ENCODE data around the gene RNU6-1.
A peak's percentile ranks its signal among the peaks of the same experiment; 100 is the strongest.

The RNU6-1 gene

DNA sequence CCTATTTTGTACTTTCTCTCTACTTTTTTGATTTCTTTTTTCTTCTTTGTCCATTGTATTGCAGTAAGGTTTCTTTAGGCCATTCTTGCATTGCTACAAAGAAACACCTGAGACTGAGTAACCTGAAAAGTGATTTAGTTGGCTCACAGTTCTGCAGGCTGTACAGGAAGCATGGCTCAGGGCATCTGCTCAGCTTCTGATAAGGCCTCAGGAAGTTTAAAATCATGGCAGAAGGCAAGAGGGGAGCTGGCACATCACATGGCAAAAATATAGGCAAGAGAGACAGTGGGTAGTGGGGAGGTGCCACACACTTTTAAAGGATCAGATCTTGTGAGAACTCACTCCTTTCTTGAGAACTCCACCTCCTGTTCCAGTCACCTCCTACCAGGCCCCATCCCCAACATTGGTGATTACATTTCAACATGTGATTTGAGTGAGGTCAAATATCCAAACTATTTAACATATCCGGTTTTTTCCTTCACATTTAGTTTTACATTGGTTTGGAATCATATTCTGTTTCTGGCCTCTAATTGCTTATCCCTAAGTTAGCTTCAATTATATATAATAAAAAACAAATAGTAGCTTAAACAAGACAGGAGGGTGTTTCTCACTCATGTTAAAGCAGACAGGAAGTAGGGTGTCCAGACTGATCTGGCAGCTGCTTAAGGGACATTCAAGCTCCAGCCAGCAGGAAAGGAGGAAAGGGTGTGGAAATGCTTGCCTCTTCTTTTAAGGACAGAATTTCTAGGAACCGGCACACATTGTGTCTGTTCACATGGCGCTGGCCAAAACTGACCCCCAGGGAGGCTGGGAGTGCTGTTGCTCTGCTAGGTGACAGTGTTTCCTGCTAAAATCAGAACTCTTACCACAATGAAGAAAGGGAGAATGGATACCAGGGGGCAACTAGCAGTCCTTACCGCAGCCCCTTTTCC is 43.4 kb downstream of the RNU6-1 start (continued):
- no peak for TF ChIP-seq IKZF3 (tag by site-specific recombination; IDR thresholded peaks at IDR 0.05)
- no peak for TF ChIP-seq ZNF433 (tag by site-specific recombination; IDR thresholded peaks at IDR 0.05; ENCODE audit: low read depth)
- no peak for TF ChIP-seq ZNF777 (tag by site-specific recombination; IDR thresholded peaks at IDR 0.05; ENCODE audit: borderline replicate concordance)
- no peak for TF ChIP-seq ZNF677 (tag by site-specific recombination; IDR thresholded peaks at IDR 0.05)
- TF ChIP-seq ZNF837 (tag by site-specific recombination; IDR thresholded peaks at IDR 0.05) = no peak
- TF ChIP-seq, protein P1, sequence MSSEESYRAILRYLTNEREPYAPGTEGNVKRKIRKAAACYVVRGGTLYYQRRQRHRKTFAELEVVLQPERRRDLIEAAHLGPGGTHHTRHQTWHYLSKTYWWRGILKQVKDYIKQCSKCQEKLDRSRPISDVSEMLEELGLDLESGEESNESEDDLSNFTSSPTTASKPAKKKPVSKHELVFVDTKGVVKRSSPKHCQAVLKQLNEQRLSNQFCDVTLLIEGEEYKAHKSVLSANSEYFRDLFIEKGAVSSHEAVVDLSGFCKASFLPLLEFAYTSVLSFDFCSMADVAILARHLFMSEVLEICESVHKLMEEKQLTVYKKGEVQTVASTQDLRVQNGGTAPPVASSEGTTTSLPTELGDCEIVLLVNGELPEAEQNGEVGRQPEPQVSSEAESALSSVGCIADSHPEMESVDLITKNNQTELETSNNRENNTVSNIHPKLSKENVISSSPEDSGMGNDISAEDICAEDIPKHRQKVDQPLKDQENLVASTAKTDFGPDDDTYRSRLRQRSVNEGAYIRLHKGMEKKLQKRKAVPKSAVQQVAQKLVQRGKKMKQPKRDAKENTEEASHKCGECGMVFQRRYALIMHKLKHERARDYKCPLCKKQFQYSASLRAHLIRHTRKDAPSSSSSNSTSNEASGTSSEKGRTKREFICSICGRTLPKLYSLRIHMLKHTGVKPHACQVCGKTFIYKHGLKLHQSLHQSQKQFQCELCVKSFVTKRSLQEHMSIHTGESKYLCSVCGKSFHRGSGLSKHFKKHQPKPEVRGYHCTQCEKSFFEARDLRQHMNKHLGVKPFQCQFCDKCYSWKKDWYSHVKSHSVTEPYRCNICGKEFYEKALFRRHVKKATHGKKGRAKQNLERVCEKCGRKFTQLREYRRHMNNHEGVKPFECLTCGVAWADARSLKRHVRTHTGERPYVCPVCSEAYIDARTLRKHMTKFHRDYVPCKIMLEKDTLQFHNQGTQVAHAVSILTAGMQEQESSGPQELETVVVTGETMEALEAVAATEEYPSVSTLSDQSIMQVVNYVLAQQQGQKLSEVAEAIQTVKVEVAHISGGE (tag by site-specific recombination; conservative IDR thresholded peaks at IDR 0.05; ENCODE audit: low read depth) = no peak
- no peak for TF ChIP-seq ZNF473 (tag by site-specific recombination; IDR thresholded peaks at IDR 0.05)

DNA sequence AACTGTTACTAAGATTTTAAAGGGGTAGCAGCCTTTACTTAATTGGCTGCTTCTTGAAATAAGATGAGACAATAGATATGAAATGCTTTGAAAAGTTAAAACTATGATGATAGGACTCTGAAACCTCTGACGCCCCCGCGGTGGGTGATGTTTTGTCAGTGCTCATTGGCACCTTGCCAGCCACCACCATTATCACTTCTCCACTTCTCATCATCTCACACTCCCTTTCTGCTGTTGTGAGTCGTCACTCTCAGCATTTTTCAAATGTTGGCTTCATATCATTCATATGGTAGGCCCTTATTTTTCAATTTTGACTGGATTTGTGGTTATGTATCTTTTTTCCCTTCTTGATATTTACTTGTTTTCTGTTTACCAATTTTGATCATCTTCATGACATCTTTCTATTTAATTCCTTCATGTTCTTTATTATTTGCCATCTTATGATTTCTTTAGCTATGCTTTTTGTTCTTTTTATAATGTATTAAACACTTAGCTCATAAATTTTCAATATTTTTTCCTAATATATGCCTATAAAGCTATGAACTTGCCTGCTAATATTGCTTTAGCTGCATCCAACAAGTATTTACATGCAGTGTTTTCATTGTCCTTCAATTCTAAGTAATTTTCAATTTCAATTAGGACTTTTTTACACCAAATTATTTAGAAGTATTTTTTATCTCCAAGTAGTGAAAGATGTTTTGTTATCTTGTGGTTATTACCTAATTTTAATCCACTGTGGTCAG is 44.8 kb downstream of the RNU6-1 start:
- ChIA-PET POLR2A (no interaction called here), CTCF (interaction anchor here (0.7 kb wide), 1 partner anchor 731 kb away, joined by 3 read pairs; no protein-coding TSS in a partner anchor)
- Histone ChIP-seq H3K9me3 (ENCODE audit: control insufficient read depth, insufficient read depth, low read depth, low read length) (no peaks in the 10 kb centered on the region; the same call in 1 of the 2 replicates), H3K4me3 (ENCODE audit: low read depth, low read length) (no peak overlapping the region), H3K27ac (ENCODE audit: extremely low read depth, low read depth, low read length) (no peak overlapping the region), H3K4me1 (ENCODE audit: control insufficient read depth, insufficient read depth, low read length) (peaks cover 28% of the 10 kb centered on the region), H3K36me3 (ENCODE audit: control insufficient read depth in 2 of 2, insufficient read depth in 1 of 2, low read length in 2 of 2) (no peaks in the 10 kb centered on the region)
- no peak for TF ChIP-seq ZNF155 (tag by site-specific recombination; IDR thresholded peaks at IDR 0.05)
- peak; percentile 79 for TF ChIP-seq SETDB1 (IDR thresholded peaks at IDR 0.05; ENCODE audit: insufficient read length, low read length)
- TF ChIP-seq ZNF658 (tag by site-specific recombination; IDR thresholded peaks at IDR 0.05) = no peak
- no peak for TF ChIP-seq ZNF140 (tag by site-specific recombination; IDR thresholded peaks at IDR 0.05)
- no peak for TF ChIP-seq ZNF426 (tag by site-specific recombination; IDR thresholded peaks at IDR 0.05)
- 0 out of 2 replicates have a peak, but pooled peaks have one; percentile 42 for TF ChIP-seq ZNF350 (tag by site-specific recombination; IDR thresholded peaks at IDR 0.05)
- TF ChIP-seq, protein P2, sequence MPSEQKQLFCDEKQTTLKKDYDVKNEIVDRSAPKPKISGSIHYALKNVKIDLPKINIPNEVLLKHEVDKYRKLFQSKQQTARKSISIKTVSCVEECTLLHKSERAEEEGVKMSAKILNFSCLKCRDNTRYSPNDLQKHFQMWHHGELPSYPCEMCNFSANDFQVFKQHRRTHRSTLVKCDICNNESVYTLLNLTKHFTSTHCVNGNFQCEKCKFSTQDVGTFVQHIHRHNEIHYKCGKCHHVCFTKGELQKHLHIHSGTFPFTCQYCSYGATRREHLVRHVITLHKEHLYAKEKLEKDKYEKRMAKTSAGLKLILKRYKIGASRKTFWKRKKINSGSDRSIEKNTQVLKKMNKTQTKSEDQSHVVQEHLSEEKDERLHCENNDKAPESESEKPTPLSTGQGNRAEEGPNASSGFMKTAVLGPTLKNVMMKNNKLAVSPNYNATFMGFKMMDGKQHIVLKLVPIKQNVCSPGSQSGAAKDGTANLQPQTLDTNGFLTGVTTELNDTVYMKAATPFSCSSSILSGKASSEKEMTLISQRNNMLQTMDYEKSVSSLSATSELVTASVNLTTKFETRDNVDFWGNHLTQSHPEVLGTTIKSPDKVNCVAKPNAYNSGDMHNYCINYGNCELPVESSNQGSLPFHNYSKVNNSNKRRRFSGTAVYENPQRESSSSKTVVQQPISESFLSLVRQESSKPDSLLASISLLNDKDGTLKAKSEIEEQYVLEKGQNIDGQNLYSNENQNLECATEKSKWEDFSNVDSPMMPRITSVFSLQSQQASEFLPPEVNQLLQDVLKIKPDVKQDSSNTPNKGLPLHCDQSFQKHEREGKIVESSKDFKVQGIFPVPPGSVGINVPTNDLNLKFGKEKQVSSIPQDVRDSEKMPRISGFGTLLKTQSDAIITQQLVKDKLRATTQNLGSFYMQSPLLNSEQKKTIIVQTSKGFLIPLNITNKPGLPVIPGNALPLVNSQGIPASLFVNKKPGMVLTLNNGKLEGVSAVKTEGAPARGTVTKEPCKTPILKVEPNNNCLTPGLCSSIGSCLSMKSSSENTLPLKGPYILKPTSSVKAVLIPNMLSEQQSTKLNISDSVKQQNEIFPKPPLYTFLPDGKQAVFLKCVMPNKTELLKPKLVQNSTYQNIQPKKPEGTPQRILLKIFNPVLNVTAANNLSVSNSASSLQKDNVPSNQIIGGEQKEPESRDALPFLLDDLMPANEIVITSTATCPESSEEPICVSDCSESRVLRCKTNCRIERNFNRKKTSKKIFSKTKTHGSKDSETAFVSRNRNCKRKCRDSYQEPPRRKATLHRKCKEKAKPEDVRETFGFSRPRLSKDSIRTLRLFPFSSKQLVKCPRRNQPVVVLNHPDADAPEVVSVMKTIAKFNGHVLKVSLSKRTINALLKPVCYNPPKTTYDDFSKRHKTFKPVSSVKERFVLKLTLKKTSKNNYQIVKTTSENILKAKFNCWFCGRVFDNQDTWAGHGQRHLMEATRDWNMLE (tag by site-specific recombination; conservative IDR thresholded peaks at IDR 0.05; ENCODE audit: low read depth) = no peak
- TF ChIP-seq, protein P3, sequence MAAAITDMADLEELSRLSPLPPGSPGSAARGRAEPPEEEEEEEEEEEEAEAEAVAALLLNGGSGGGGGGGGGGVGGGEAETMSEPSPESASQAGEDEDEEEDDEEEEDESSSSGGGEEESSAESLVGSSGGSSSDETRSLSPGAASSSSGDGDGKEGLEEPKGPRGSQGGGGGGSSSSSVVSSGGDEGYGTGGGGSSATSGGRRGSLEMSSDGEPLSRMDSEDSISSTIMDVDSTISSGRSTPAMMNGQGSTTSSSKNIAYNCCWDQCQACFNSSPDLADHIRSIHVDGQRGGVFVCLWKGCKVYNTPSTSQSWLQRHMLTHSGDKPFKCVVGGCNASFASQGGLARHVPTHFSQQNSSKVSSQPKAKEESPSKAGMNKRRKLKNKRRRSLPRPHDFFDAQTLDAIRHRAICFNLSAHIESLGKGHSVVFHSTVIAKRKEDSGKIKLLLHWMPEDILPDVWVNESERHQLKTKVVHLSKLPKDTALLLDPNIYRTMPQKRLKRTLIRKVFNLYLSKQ (tag by site-specific recombination; IDR thresholded peaks at IDR 0.05; ENCODE audit: borderline replicate concordance) = no peak
- peak; percentile 54; the same call in 1 of the 2 replicates for TF ChIP-seq ZNF324 (tag by site-specific recombination; IDR thresholded peaks at IDR 0.05)
- TF ChIP-seq, protein P4, sequence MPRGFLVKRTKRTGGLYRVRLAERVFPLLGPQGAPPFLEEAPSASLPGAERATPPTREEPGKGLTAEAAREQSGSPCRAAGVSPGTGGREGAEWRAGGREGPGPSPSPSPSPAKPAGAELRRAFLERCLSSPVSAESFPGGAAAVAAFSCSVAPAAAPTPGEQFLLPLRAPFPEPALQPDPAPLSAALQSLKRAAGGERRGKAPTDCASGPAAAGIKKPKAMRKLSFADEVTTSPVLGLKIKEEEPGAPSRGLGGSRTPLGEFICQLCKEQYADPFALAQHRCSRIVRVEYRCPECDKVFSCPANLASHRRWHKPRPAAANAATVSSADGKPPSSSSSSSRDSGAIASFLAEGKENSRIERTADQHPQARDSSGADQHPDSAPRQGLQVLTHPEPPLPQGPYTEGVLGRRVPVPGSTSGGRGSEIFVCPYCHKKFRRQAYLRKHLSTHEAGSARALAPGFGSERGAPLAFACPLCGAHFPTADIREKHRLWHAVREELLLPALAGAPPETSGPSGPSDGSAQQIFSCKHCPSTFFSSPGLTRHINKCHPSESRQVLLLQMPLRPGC (tag by site-specific recombination; IDR thresholded peaks at IDR 0.05) = no peak
- TF ChIP-seq, protein P5, sequence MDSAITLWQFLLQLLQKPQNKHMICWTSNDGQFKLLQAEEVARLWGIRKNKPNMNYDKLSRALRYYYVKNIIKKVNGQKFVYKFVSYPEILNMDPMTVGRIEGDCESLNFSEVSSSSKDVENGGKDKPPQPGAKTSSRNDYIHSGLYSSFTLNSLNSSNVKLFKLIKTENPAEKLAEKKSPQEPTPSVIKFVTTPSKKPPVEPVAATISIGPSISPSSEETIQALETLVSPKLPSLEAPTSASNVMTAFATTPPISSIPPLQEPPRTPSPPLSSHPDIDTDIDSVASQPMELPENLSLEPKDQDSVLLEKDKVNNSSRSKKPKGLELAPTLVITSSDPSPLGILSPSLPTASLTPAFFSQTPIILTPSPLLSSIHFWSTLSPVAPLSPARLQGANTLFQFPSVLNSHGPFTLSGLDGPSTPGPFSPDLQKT (IDR thresholded peaks at IDR 0.05; ENCODE audit: borderline replicate concordance, low read depth, low read length) = no peak
- TF ChIP-seq ZNF184 (tag by site-specific recombination; IDR thresholded peaks at IDR 0.05) = 0 out of 2 replicates have a peak, but pooled peaks have one; percentile 12
- TF ChIP-seq ZNF292 (tag by site-specific recombination; IDR thresholded peaks at IDR 0.05; ENCODE audit: borderline replicate concordance, low read depth) = no peak
- TF ChIP-seq TCF7L2 (IDR thresholded peaks at IDR 0.05; ENCODE audit: borderline replicate concordance, low read depth, low read length) = no peak

Measured in HEK293 (cell line).